Panc1 (cell line): ENCODE data around the gene AMBP.

ENCODE experiments used
- CTCF ChIP-seq: fragments of 450-650 bp; IDR thresholded peaks from 2 replicates; pipeline ENCODE4 v1.5.1; 2017; ENCODE audit warnings: mild to moderate bottlenecking
- REST ChIP-seq, 2 experiments: IDR thresholded peaks; 2 replicates each; pipeline ENCODE4 v1.6.1; 2011 to 2012; ENCODE audit warnings: low read depth in 2 of 2, control low read depth in 1 of 2, low read length in 1 of 2, mild to moderate bottlenecking in 1 of 2, moderate library complexity in 1 of 2; ENCODE audit not compliant: insufficient read depth in 1 of 2
- TCF7L2 ChIP-seq: IDR thresholded peaks from 2 replicates; pipeline ENCODE4 v1.6.1; 2011; ENCODE audit warnings: mild to moderate bottlenecking, low read depth, low read length, inconsistent platforms

- no peak for TF ChIP-seq CTCF
- no peak for TF ChIP-seq TCF7L2
- no peak for TF ChIP-seq REST (IDR thresholded peaks at IDR 0.05; ENCODE audit: insufficient read depth in 1 of 2, low read depth in 2 of 2, low read length in 1 of 2)
Measured at GRCh38 chr9:114110180-114110579, 32.1 kb upstream of the AMBP start.
